Spleen (tissue), 11 donors: Measurements from ENCODE around the gene WASL. TPM values are rescaled to one million over a fixed set of nuclear protein-coding genes. Genes with fewer than 3 reads are reported as not detected.

Experiments
- DNase-seq: peaks from one replicate; pipeline ENCODE4 v3.0.0-alpha.2; 2020
- H3K27ac ChIP-seq, 8 donors: fragments of 200-600 bp; sonication (generic) in 7 of 8; 1 replicate in 4 of 8; 2 replicates in 4 of 8; pipeline versions ENCODE4 v1.5.0 to v1.8.0; 2016 to 2021; ENCODE audit warnings: inconsistent platforms in 4 of 8, mild to moderate bottlenecking in 4 of 8, moderate library complexity in 1 of 8
- H3K27me3 ChIP-seq, 7 donors: fragments of 200-600 bp; sonication (generic) in 6 of 7; replicated peaks in 1 of 7; 1 replicate in 4 of 7; 2 replicates in 3 of 7; pipeline versions ENCODE4 v1.5.0 to v1.8.0; 2016 to 2021; ENCODE audit warnings: inconsistent platforms in 3 of 7, mild to moderate bottlenecking in 1 of 7
- H3K36me3 ChIP-seq, 6 donors: fragments of 200-600 bp; sonication (generic) in 5 of 6; 1 replicate in 4 of 6; 2 replicates in 2 of 6; pipeline versions ENCODE4 v1.5.0 to v1.8.0; 2016 to 2021; ENCODE audit warnings: inconsistent platforms in 2 of 6
- H3K4me1 ChIP-seq, 6 donors: fragments of 200-600 bp; sonication (generic) in 5 of 6; 1 replicate in 3 of 6; 2 replicates in 3 of 6; pipeline versions ENCODE4 v1.5.0 to v1.8.0; 2016 to 2021; ENCODE audit warnings: inconsistent platforms in 3 of 6
- H3K4me3 ChIP-seq, 8 donors: fragments of 200-600 bp; sonication (generic) in 7 of 8; 1 replicate in 4 of 8; 2 replicates in 4 of 8; pipeline versions ENCODE4 v1.5.0 to v1.8.0; 2016 to 2021; ENCODE audit warnings: inconsistent platforms in 4 of 8, mild to moderate bottlenecking in 4 of 8, moderate library complexity in 2 of 8
- H3K9me3 ChIP-seq, 8 donors: fragments of 200-600 bp; sonication (generic) in 7 of 8; 1 replicate in 4 of 8; 2 replicates in 4 of 8; pipeline versions ENCODE4 v1.5.0 to v1.8.0; 2016 to 2021; ENCODE audit warnings: inconsistent platforms in 4 of 8
- CTCF ChIP-seq, 11 experiments: fragments of 200-600 bp in 7 of 11; fragments of 450-650 bp in 4 of 11; sonication (generic) in 4 of 11; IDR thresholded peaks in 8 of 11; conservative IDR thresholded peaks in 3 of 11; 1 replicate in 7 of 11; 2 replicates in 4 of 11; pipeline versions ENCODE4 v1.4.0 to v1.8.0; 2016 to 2021; ENCODE audit warnings: antibody characterized with exemption in 11 of 11, inconsistent platforms in 4 of 11, mild to moderate bottlenecking in 1 of 11
- POLR2A ChIP-seq, 3 donors: fragments of 450-650 bp; IDR thresholded peaks; one replicate each; pipeline ENCODE4 v1.5.1; 2017; ENCODE audit warnings: antibody characterized with exemption in 3 of 3, mild to moderate bottlenecking in 1 of 3
- POLR2AphosphoS5 ChIP-seq, 3 donors: sonication (generic); formaldehyde crosslinking; IDR thresholded peaks; one replicate each; pipeline ENCODE4 v1.5.1; 2017; ENCODE audit warnings: antibody characterized with exemption in 3 of 3
- WGBS, 5 donors: extraction: QIAGEN DNeasy Blood & Tissue Kit in 3 of 5; methylation state at CpG; one replicate each; pipeline versions ENCODE4 v1.1.5 to v1.1.7; 2013 to 2018; 5-methylcytosine and 5-hydroxymethylcytosine counted together
- intact Hi-C: fragments of 100-400 bp; cut with DNase I; formaldehyde crosslinking; loops from one replicate; pipeline ENCODE4 v1.15.0; 2023; ENCODE audit warnings: low total_unique reads
- polyA plus RNA-seq, 3 donors: library from polyadenylated mRNA; stranded (reverse); fragments of 200-250 nt; gene quantifications; one replicate each; pipeline ENCODE4 v1.2.1, GENCODE V29; 2013
- total RNA-seq, 7 donors: library from RNA; depleted of rRNA in 3 of 7; stranded (reverse); fragments of >200 nt in 3 of 7; fragmentation: NEBNext Ultra II Directional in 4 of 7; extraction: Animal tissue kit (Norgen Biotek cat#: 25700) in 4 of 7; gene quantifications; one replicate each; pipeline versions ENCODE4 v1.1.0 to v1.2.1, GENCODE V29; 2016 to 2021
- donor health status: healthy with polysubstance abuse.
- donor health status: DM: no; HTN: no; CAD: no; lungs with moderate emphysema.
- donor health status: DM: no; HTN: no; CAD: no.
- donor health status: Bipolar disorder and iron deficiency.
- donor health status: healthy.
- donor health status: DM: no; HTN: no; CAD: no.
- donor health status: DM: yes; HTN: yes; CAD: no.

WASL gene
- total and polyA plus RNA-seq, 10 donors = 5.3 to 31.0 (median 26.3) TPM

- H3K27me3 ChIP-seq = no peaks in the 10 kb centered on the region
- no peaks in the 10 kb centered on the region for H3K36me3 ChIP-seq
- peaks cover 0 to 11% (median 0%) of the 10 kb centered on the region in 6 donors for H3K4me1 ChIP-seq
- DNase-seq = no peak
- no peak overlapping the region for H3K27ac ChIP-seq
- no peak overlapping the region for H3K4me3 ChIP-seq
- no peaks in the 10 kb centered on the region for H3K9me3 ChIP-seq
- TF ChIP-seq POLR2A (IDR thresholded peaks at IDR 0.05) = no peak
- no peak for TF ChIP-seq CTCF (IDR thresholded peaks at IDR 0.05 in 8 of 11, conservative IDR thresholded peaks at IDR 0.05 in 3 of 11)
- no peak for TF ChIP-seq POLR2AphosphoS5 (IDR thresholded peaks at IDR 0.05)
- intact Hi-C loops = no loop called here
These were observed 108.2 kb downstream of the WASL start for GRCh38 chr7:123640583-123640982.

- intact Hi-C loops = no loop called here
- H3K27me3 ChIP-seq = no peaks in the 10 kb centered on the region
- WGBS, 5 donors = 82 to 97% (median 91%) methylated on average over 2 of the region's 2 CpGs
- H3K36me3 ChIP-seq = no peaks in the 10 kb centered on the region
- DNase-seq = no peak
- peaks cover 0 to 9% (median 0%) of the 10 kb centered on the region in 6 donors for H3K4me1 ChIP-seq
- H3K27ac ChIP-seq = no peak overlapping the region
- no peak for TF ChIP-seq CTCF (IDR thresholded peaks at IDR 0.05 in 8 of 11, conservative IDR thresholded peaks at IDR 0.05 in 3 of 11)
- no peak for TF ChIP-seq POLR2AphosphoS5 (IDR thresholded peaks at IDR 0.05)
- TF ChIP-seq POLR2A (IDR thresholded peaks at IDR 0.05) = no peak
- no peaks in the 10 kb centered on the region for H3K9me3 ChIP-seq
- H3K4me3 ChIP-seq = no peak overlapping the region
These were observed 109.2 kb downstream of the WASL start for GRCh38 chr7:123639631-123640030.

GRCh38 chr7:123637878-123638277 is 110.9 kb downstream of the WASL start:
- no peak overlapping the region for H3K27ac ChIP-seq
- 81 to 94% (median 91%) methylated on average over 2 of the region's 2 CpGs for WGBS, 5 donors
- no peak overlapping the region for H3K4me3 ChIP-seq
- intact Hi-C loops = no loop called here
- DNase-seq = no peak
- TF ChIP-seq POLR2A (IDR thresholded peaks at IDR 0.05) (no peak), CTCF (IDR thresholded peaks at IDR 0.05 in 8 of 11, conservative IDR thresholded peaks at IDR 0.05 in 3 of 11) (no peak), POLR2AphosphoS5 (IDR thresholded peaks at IDR 0.05) (no peak)
- no peaks in the 10 kb centered on the region for H3K4me1 ChIP-seq
- H3K9me3 ChIP-seq = no peaks in the 10 kb centered on the region
- H3K36me3 ChIP-seq = no peaks in the 10 kb centered on the region
- H3K27me3 ChIP-seq = no peaks in the 10 kb centered on the region

GRCh38 chr7:123637203-123637602 is 111.6 kb downstream of the WASL start:
- intact Hi-C loops = no loop called here
- Histone ChIP-seq H3K27ac (no peak overlapping the region), H3K9me3 (no peaks in the 10 kb centered on the region), H3K4me3 (no peak overlapping the region), H3K4me1 (no peaks in the 10 kb centered on the region), H3K36me3 (no peaks in the 10 kb centered on the region), H3K27me3 (no peaks in the 10 kb centered on the region)
- DNase-seq = no peak
- TF ChIP-seq CTCF (IDR thresholded peaks at IDR 0.05 in 8 of 11, conservative IDR thresholded peaks at IDR 0.05 in 3 of 11) (no peak), POLR2AphosphoS5 (IDR thresholded peaks at IDR 0.05) (no peak), POLR2A (IDR thresholded peaks at IDR 0.05) (no peak)
- 64 to 69% (median 66%) methylated on average over 3 of the region's 3 CpGs for WGBS, 5 donors
